T-helper 1 cell treated with Interleukin-12 subunit alpha and Interleukin-12 subunit beta and Interleukin-4 antibody, amounts not matched to agents 30 μg/mL and 1 μg/mL, for 36 hours (primary cell): ENCODE data around the gene NRAS.
"Not testable (repeated sequence)": the region's sequence is repeated elsewhere in the genome, so short reads cannot be mapped to it uniquely, and the experiment has no call there.

Source experiments
- H3K27ac Mint-ChIP-seq: one replicate; pipeline ENCODE4 v1.8.0; 2021; ENCODE audit warnings: mild to moderate bottlenecking, mixed read lengths
- H3K27me3 Mint-ChIP-seq: one replicate; pipeline ENCODE4 v1.8.0; 2021; ENCODE audit warnings: low read depth, mixed read lengths
- H3K36me3 Mint-ChIP-seq: one replicate; pipeline ENCODE4 v1.8.0; 2021; ENCODE audit warnings: low read depth, mixed read lengths
- H3K4me1 Mint-ChIP-seq: one replicate; pipeline ENCODE4 v1.8.0; 2021; ENCODE audit warnings: low read depth, mixed read lengths
- H3K4me3 Mint-ChIP-seq: one replicate; pipeline ENCODE4 v1.8.0; 2021; ENCODE audit warnings: mild to moderate bottlenecking, moderate library complexity, mixed read lengths
- H3K9me3 Mint-ChIP-seq: one replicate; pipeline ENCODE4 v1.8.0; 2021; ENCODE audit warnings: mixed read lengths

NRAS gene

GRCh38 chr1:114716304-114717170 lies at the start of gene NRAS:
Gene NRAS, minus strand, starts transcription at chr1:114716771. Its CDS starts 611 bp downstream, at chr1:114716160.
- Mint-ChIP-seq H3K27ac (peak within 1 kb of the TSS; percentile 99), H3K36me3 (peaks cover 66% of the 10 kb centered on the region), H3K27me3 (no peaks in the 10 kb centered on the region), H3K9me3 (no peaks in the 10 kb centered on the region), H3K4me1 (peaks cover 20% of the 10 kb centered on the region), H3K4me3 (peak within 1 kb of the TSS; percentile 98)

- Mint-ChIP-seq H3K27ac (no peak overlapping the region), H3K4me3 (no peak overlapping the region), H3K36me3 (peaks cover 6% of the 10 kb centered on the region), H3K4me1 (no peaks in the 10 kb centered on the region), H3K27me3 (no peaks in the 10 kb centered on the region), H3K9me3 (peaks cover 10% of the 10 kb centered on the region)
Measured at GRCh38 chr1:114764689-114765088, 48.1 kb upstream of the NRAS start.

GRCh38 chr1:114758256-114758832 lies 41.8 kb upstream of the NRAS start:
- Mint-ChIP-seq H3K4me3 (peak overlapping the region; percentile 99), H3K27me3 (no peaks in the 10 kb centered on the region), H3K9me3 (peaks cover 12% of the 10 kb centered on the region), H3K4me1 (peaks cover 40% of the 10 kb centered on the region), H3K36me3 (peaks cover 26% of the 10 kb centered on the region), H3K27ac (peak overlapping the region; percentile 100)

- peaks cover 41% of the 10 kb centered on the region for H3K4me1 Mint-ChIP-seq
- peak within 1 kb of the TSS; percentile 99 for H3K4me3 Mint-ChIP-seq
- H3K9me3 Mint-ChIP-seq = peaks cover 5% of the 10 kb centered on the region
- H3K27me3 Mint-ChIP-seq = no peaks in the 10 kb centered on the region
- H3K36me3 Mint-ChIP-seq = peaks cover 22% of the 10 kb centered on the region
- H3K27ac Mint-ChIP-seq = peak within 1 kb of the TSS; percentile 100
Measured at GRCh38 chr1:114757455-114758255, 41.1 kb upstream of the NRAS start, which contains the start of gene CSDE1. Gene CSDE1, minus strand, starts transcription at chr1:114757984. Its CDS starts 18,094 bp downstream, at chr1:114739890.

- Mint-ChIP-seq H3K27me3 (no peaks in the 10 kb centered on the region), H3K36me3 (peaks cover 22% of the 10 kb centered on the region), H3K4me1 (peaks cover 48% of the 10 kb centered on the region), H3K4me3 (peak overlapping the region; percentile 99), H3K9me3 (peaks cover 5% of the 10 kb centered on the region), H3K27ac (peak overlapping the region; percentile 100)
Measured at GRCh38 chr1:114756949-114757454, 40.4 kb upstream of the NRAS start.

GRCh38 chr1:114756009-114756892 lies 39.7 kb upstream of the NRAS start:
- Mint-ChIP-seq H3K9me3 (peaks cover 5% of the 10 kb centered on the region), H3K36me3 (peaks cover 22% of the 10 kb centered on the region), H3K27me3 (no peaks in the 10 kb centered on the region), H3K4me3 (peak overlapping the region; percentile 99), H3K4me1 (peaks cover 55% of the 10 kb centered on the region), H3K27ac (peak overlapping the region; percentile 100)

GRCh38 chr1:114755006-114755931 lies 38.7 kb upstream of the NRAS start:
- H3K27ac Mint-ChIP-seq = peak overlapping the region; percentile 100
- peak overlapping the region; percentile 99 for H3K4me3 Mint-ChIP-seq
- H3K27me3 Mint-ChIP-seq = no peaks in the 10 kb centered on the region
- H3K36me3 Mint-ChIP-seq = peaks cover 24% of the 10 kb centered on the region
- H3K9me3 Mint-ChIP-seq = peaks cover 5% of the 10 kb centered on the region
- peaks cover 64% of the 10 kb centered on the region for H3K4me1 Mint-ChIP-seq

- Mint-ChIP-seq H3K27ac (peak overlapping the region; percentile 78), H3K4me1 (peaks cover 69% of the 10 kb centered on the region), H3K4me3 (peak overlapping the region; percentile 99), H3K36me3 (peaks cover 31% of the 10 kb centered on the region)
- not testable (repeated sequence) for H3K9me3 Mint-ChIP-seq, H3K27me3 Mint-ChIP-seq
Measured at GRCh38 chr1:114753702-114754101, 37.1 kb upstream of the NRAS start.

- Mint-ChIP-seq H3K4me3 (no peak overlapping the region), H3K9me3 (no peaks in the 10 kb centered on the region), H3K27me3 (no peaks in the 10 kb centered on the region), H3K36me3 (peaks cover 34% of the 10 kb centered on the region), H3K27ac (no peak overlapping the region), H3K4me1 (peaks cover 69% of the 10 kb centered on the region)
Measured at GRCh38 chr1:114753143-114753542, 36.6 kb upstream of the NRAS start.

- peaks cover 35% of the 10 kb centered on the region for H3K36me3 Mint-ChIP-seq
- no peak overlapping the region for H3K27ac Mint-ChIP-seq
- H3K4me3 Mint-ChIP-seq = no peak overlapping the region
- H3K4me1 Mint-ChIP-seq = peaks cover 70% of the 10 kb centered on the region
- no peaks in the 10 kb centered on the region for H3K9me3 Mint-ChIP-seq
- H3K27me3 Mint-ChIP-seq = no peaks in the 10 kb centered on the region
Measured at GRCh38 chr1:114750780-114751179, 34.2 kb upstream of the NRAS start.

- peaks cover 65% of the 10 kb centered on the region for H3K4me1 Mint-ChIP-seq
- no peak overlapping the region for H3K27ac Mint-ChIP-seq
- H3K36me3 Mint-ChIP-seq = peaks cover 39% of the 10 kb centered on the region
- no peak overlapping the region for H3K4me3 Mint-ChIP-seq
- H3K27me3 Mint-ChIP-seq = no peaks in the 10 kb centered on the region
- no peaks in the 10 kb centered on the region for H3K9me3 Mint-ChIP-seq
Measured at GRCh38 chr1:114749835-114750234, 33.3 kb upstream of the NRAS start.

- Mint-ChIP-seq H3K4me1 (peaks cover 47% of the 10 kb centered on the region), H3K27ac (peak overlapping the region; percentile 43), H3K9me3 (no peaks in the 10 kb centered on the region), H3K4me3 (no peak overlapping the region), H3K36me3 (peaks cover 48% of the 10 kb centered on the region), H3K27me3 (no peaks in the 10 kb centered on the region)
Measured at GRCh38 chr1:114746450-114747121, 30.0 kb upstream of the NRAS start.
